Transverse colon (tissue), 4 donors: ENCODE measurements around the gene IFT172. TPM values are rescaled to one million over a fixed set of nuclear protein-coding genes. Genes with fewer than 3 reads are reported as not detected.

Experiments used
- DNase-seq: peaks from one replicate; pipeline ENCODE4 v3.0.0-alpha.2; 2019
- H3K27ac ChIP-seq, 4 donors: fragments of 200-600 bp; sonication (generic); 2 replicates each; pipeline ENCODE4 v1.5.1; 2016 to 2018; ENCODE audit warnings: inconsistent platforms in 4 of 4
- H3K27me3 ChIP-seq: fragments of 200-600 bp; sonication (generic); 2 replicates; pipeline ENCODE4 v1.5.1; 2017; ENCODE audit warnings: inconsistent platforms
- H3K36me3 ChIP-seq, 4 donors: fragments of 200-600 bp; sonication (generic); 2 replicates each; pipeline ENCODE4 v1.5.1; 2017 to 2019; ENCODE audit warnings: inconsistent platforms in 4 of 4
- H3K4me1 ChIP-seq, 4 donors: fragments of 200-600 bp; sonication (generic); 2 replicates each; pipeline ENCODE4 v1.5.1; 2017 to 2020; ENCODE audit warnings: inconsistent platforms in 4 of 4
- H3K4me3 ChIP-seq, 4 donors: fragments of 200-600 bp; sonication (generic); 1 replicate in 1 of 4; 2 replicates in 3 of 4; pipeline versions ENCODE4 v1.5.1 to v1.6.1; 2017 to 2019; ENCODE audit warnings: inconsistent platforms in 4 of 4
- H3K9me3 ChIP-seq, 2 donors: fragments of 200-600 bp; sonication (generic); 2 replicates each; pipeline ENCODE4 v1.5.1; 2017 to 2019; ENCODE audit warnings: inconsistent platforms in 2 of 2
- CTCF ChIP-seq, 5 experiments: fragments of 200-600 bp in 3 of 5; fragments of 450-650 bp in 2 of 5; sonication (generic) in 3 of 5; IDR thresholded peaks; 1 replicate in 2 of 5; 2 replicates in 3 of 5; pipeline ENCODE4 v1.5.1; 2016 to 2017; ENCODE audit warnings: antibody characterized with exemption in 5 of 5, inconsistent platforms in 3 of 5, mild to moderate bottlenecking in 2 of 5, moderate library complexity in 1 of 5
- EP300 ChIP-seq: sonication (generic); formaldehyde crosslinking; IDR thresholded peaks from one replicate; pipeline ENCODE4 v1.6.1; 2017; ENCODE audit warnings: antibody characterized with exemption, low read depth
- POLR2A ChIP-seq: fragments of 450-650 bp; IDR thresholded peaks from one replicate; pipeline ENCODE4 v1.6.1; 2016; ENCODE audit warnings: antibody characterized with exemption, mild to moderate bottlenecking, moderate library complexity
- POLR2AphosphoS5 ChIP-seq, 3 donors: sonication (generic); formaldehyde crosslinking; IDR thresholded peaks; one replicate each; pipeline ENCODE4 v1.6.1; 2016; ENCODE audit warnings: antibody characterized with exemption in 3 of 3
- WGBS, 2 donors: methylation state at CpG; one replicate each; pipeline ENCODE4 v1.1.5; 2018; ENCODE audit warnings: low coverage in 1 of 2; 5-methylcytosine and 5-hydroxymethylcytosine counted together
- in situ Hi-C, 4 donors: fragments of 200-750 bp; cut with MboI; loops; one replicate each; pipeline versions ENCODE4 v1.15.0 to v1.15.1; 2017; ENCODE audit warnings: low sequenced_read_pairs in 3 of 4, low pct_ligation_motif_present in 1 of 4, low pct_unique_long_range_greater_than_20kb in 1 of 4
- intact Hi-C: fragments of 100-400 bp; cut with DNase I; formaldehyde crosslinking; loops from one replicate; pipeline ENCODE4 v1.15.1; 2023; ENCODE audit warnings: low total_unique reads
- total RNA-seq, 4 donors: library from RNA; depleted of rRNA; stranded (reverse); fragments of >200 nt; gene quantifications; one replicate each; pipeline ENCODE4 v1.1.0, GENCODE V29; 2016

The IFT172 gene
- total RNA-seq, 4 donors from 2014 or later: 14.5 to 113 (median 43.5) TPM

GRCh38 chr2:27445615-27446014 is 43.9 kb downstream of the IFT172 start:
- Histone ChIP-seq H3K9me3 (no peaks in the 10 kb centered on the region), H3K4me1 (peaks cover 3 to 28% (median 14%) of the 10 kb centered on the region in 4 donors), H3K27ac (peak overlapping the region; percentile 81 to 89 (median 85)), H3K36me3 (peaks cover 0 to 21% (median 7%) of the 10 kb centered on the region in 4 donors), H3K27me3 (no peaks in the 10 kb centered on the region), H3K4me3 (peak overlapping the region in 1 of 4 donors; percentile 27)
- intact Hi-C loops (no loop called here), in situ Hi-C loops (no loop called here)
- 54 to 73% methylated on average over 2 to 8 of the region's 8 CpGs for WGBS, 2 donors
- TF ChIP-seq POLR2AphosphoS5 (IDR thresholded peaks at IDR 0.05) (no peak), EP300 (no peak), CTCF (IDR thresholded peaks at IDR 0.05) (no peak), POLR2A (no peak)
- DNase-seq: peak; percentile 36

GRCh38 chr2:27445155-27445554 is 44.4 kb downstream of the IFT172 start:
- no peaks in the 10 kb centered on the region for H3K9me3 ChIP-seq
- no peak for TF ChIP-seq POLR2AphosphoS5 (IDR thresholded peaks at IDR 0.05)
- no peak for TF ChIP-seq CTCF (IDR thresholded peaks at IDR 0.05)
- TF ChIP-seq EP300: no peak
- TF ChIP-seq POLR2A: no peak
- 87% methylated on average over 8 of the region's 8 CpGs; no CpG with 5 or more reads in 1 of the 2 donors for WGBS, 2 donors
- no peaks in the 10 kb centered on the region for H3K27me3 ChIP-seq
- intact Hi-C loops (no loop called here), in situ Hi-C loops (no loop called here)
- peaks cover 0 to 26% (median 9%) of the 10 kb centered on the region in 4 donors for H3K36me3 ChIP-seq
- peak overlapping the region; percentile 81 to 89 (median 85) for H3K27ac ChIP-seq
- H3K4me3 ChIP-seq: peak overlapping the region in 1 of 4 donors; percentile 27
- H3K4me1 ChIP-seq: peaks cover 3 to 28% (median 14%) of the 10 kb centered on the region in 4 donors
- no peak for DNase-seq

GRCh38 chr2:27442920-27443282 is 46.6 kb downstream of the IFT172 start:
- peak overlapping the region; percentile 71 to 85 (median 80) for H3K27ac ChIP-seq
- peak overlapping the region; percentile 7 to 53 (median 38) for H3K4me3 ChIP-seq
- H3K36me3 ChIP-seq: peaks cover 0 to 35% (median 17%) of the 10 kb centered on the region in 4 donors
- in situ Hi-C loops (no loop called here), intact Hi-C loops (loop anchor here (1.0 kb wide), 1 partner anchor 21 kb away; no protein-coding TSS in a partner anchor)
- peak; percentile 33 for DNase-seq
- H3K27me3 ChIP-seq: no peaks in the 10 kb centered on the region
- no peaks in the 10 kb centered on the region for H3K9me3 ChIP-seq
- TF ChIP-seq POLR2A (no peak), CTCF (IDR thresholded peaks at IDR 0.05) (no peak), EP300 (no peak), POLR2AphosphoS5 (IDR thresholded peaks at IDR 0.05) (no peak)
- 56% methylated on average over 5 of the region's 6 CpGs; no CpG with 5 or more reads in 1 of the 2 donors for WGBS, 2 donors
- H3K4me1 ChIP-seq: peaks cover 3 to 28% (median 14%) of the 10 kb centered on the region in 4 donors

- Histone ChIP-seq H3K9me3 (no peaks in the 10 kb centered on the region), H3K4me1 (peaks cover 3 to 28% (median 14%) of the 10 kb centered on the region in 4 donors), H3K27me3 (no peaks in the 10 kb centered on the region), H3K36me3 (peaks cover 0 to 42% (median 21%) of the 10 kb centered on the region in 4 donors), H3K4me3 (peak within 1 kb of the TSS; percentile 7 to 53 (median 38)), H3K27ac (peak within 1 kb of the TSS; percentile 71 to 85 (median 80))
- 51% methylated on average over 58 of the region's 80 CpGs; no CpG with 5 or more reads in 1 of the 2 donors for WGBS, 2 donors
- peak; percentile 84 for DNase-seq
- TF ChIP-seq EP300 (no peak), POLR2A (peak; percentile 67), POLR2AphosphoS5 (IDR thresholded peaks at IDR 0.05) (peak; percentile 33 to 77 (median 67)), CTCF (IDR thresholded peaks at IDR 0.05) (peak; percentile 34 to 66 (median 55))
- in situ Hi-C loops: no loop called here
- intact Hi-C loops: no loop called here
These were observed 47.3 kb downstream of the IFT172 start, which contains the start of gene KRTCAP3 for GRCh38 chr2:27441958-27442919. Gene KRTCAP3 (plus strand): TSS chr2:27442381. CDS start chr2:27442413, 32 bp downstream.
